Peyer's patch (tissue), 4 donors: Measurements from ENCODE around the gene TUBA1B. TPM values are rescaled to one million over a fixed set of nuclear protein-coding genes. Genes with fewer than 3 reads are reported as not detected.
A peak's percentile ranks its signal among the peaks of the same experiment; 100 is the strongest.
"Not testable (repeated sequence)": the region's sequence is repeated elsewhere in the genome, so short reads cannot be mapped to it uniquely, and the experiment has no call there.

ENCODE experiments used
- DNase-seq, 3 donors: peaks; one replicate each; pipeline ENCODE4 v3.0.0-alpha.2; 2017 to 2019
- H3K27ac ChIP-seq, 4 donors: fragments of 200-600 bp; sonication (generic); one replicate each; pipeline ENCODE4 v1.5.1; 2016 to 2019
- H3K27me3 ChIP-seq, 2 donors: fragments of 200-600 bp; sonication (generic); one replicate each; pipeline ENCODE4 v1.5.1; 2019
- H3K36me3 ChIP-seq, 3 donors: fragments of 200-600 bp; sonication (generic); one replicate each; pipeline ENCODE4 v1.5.1; 2016 to 2019
- H3K4me1 ChIP-seq, 4 donors: fragments of 200-600 bp; sonication (generic); one replicate each; pipeline ENCODE4 v1.5.1; 2016 to 2019
- H3K4me3 ChIP-seq, 4 donors: fragments of 200-600 bp; sonication (generic); 1 replicate in 3 of 4; 2 replicates in 1 of 4; pipeline ENCODE4 v1.5.1; 2016 to 2019; ENCODE audit warnings: mild to moderate bottlenecking in 1 of 4
- H3K9me3 ChIP-seq, 4 donors: fragments of 200-600 bp; sonication (generic); one replicate each; pipeline ENCODE4 v1.5.1; 2016 to 2019; ENCODE audit warnings: mild to moderate bottlenecking in 1 of 4
- CTCF ChIP-seq, 6 experiments: fragments of 450-650 bp in 4 of 6; fragments of 200-600 bp in 2 of 6; sonication (generic) in 1 of 6; IDR thresholded peaks; one replicate each; pipeline ENCODE4 v1.5.1; 2017 to 2019; ENCODE audit warnings: antibody characterized with exemption in 6 of 6, mild to moderate bottlenecking in 3 of 6, moderate library complexity in 1 of 6
- POLR2A ChIP-seq, 2 donors: fragments of 450-650 bp; IDR thresholded peaks; one replicate each; pipeline ENCODE4 v1.5.1; 2017; ENCODE audit warnings: antibody characterized with exemption in 2 of 2, mild to moderate bottlenecking in 2 of 2, moderate library complexity in 2 of 2
- total RNA-seq, 4 donors: library from RNA; depleted of rRNA; stranded (reverse); fragments of >200 nt; gene quantifications; one replicate each; pipeline ENCODE4 v1.1.0, GENCODE V29; 2016

Gene TUBA1B
- total RNA-seq, 4 donors from 2014 or later = 154 to 578 (median 243) TPM

GRCh38 chr12:49129332-49130150, 1.7 kb downstream of the TUBA1B start:
- H3K27ac ChIP-seq = peak overlapping the region; percentile 98 to 100 (median 99)
- peak overlapping the region; percentile 88 to 99 (median 92) for H3K4me3 ChIP-seq
- H3K27me3 ChIP-seq = no peaks in the 10 kb centered on the region
- no peak for DNase-seq
- H3K4me1 ChIP-seq = peaks cover 0 to 27% (median 4%) of the 10 kb centered on the region in 4 donors
- H3K9me3 ChIP-seq = no peaks in the 10 kb centered on the region
- no peak for TF ChIP-seq CTCF (IDR thresholded peaks at IDR 0.05)
- TF ChIP-seq POLR2A (IDR thresholded peaks at IDR 0.05) = no peak
- peaks cover 0 to 26% (median 0%) of the 10 kb centered on the region in 3 donors for H3K36me3 ChIP-seq

GRCh38 chr12:49127971-49128370, 3.2 kb downstream of the TUBA1B start:
- not testable (repeated sequence) for H3K27me3 ChIP-seq, DNase-seq, H3K9me3 ChIP-seq, H3K4me3 ChIP-seq, H3K27ac ChIP-seq
- peaks cover 0 to 26% (median 0%) of the 10 kb centered on the region in 3 donors for H3K36me3 ChIP-seq
- H3K4me1 ChIP-seq = peaks cover 0 to 20% (median 4%) of the 10 kb centered on the region in 4 donors

- peaks cover 0 to 26% (median 0%) of the 10 kb centered on the region in 3 donors for H3K36me3 ChIP-seq
Measured at GRCh38 chr12:49126852-49127763, 4.1 kb downstream of the TUBA1B start.

GRCh38 chr12:49121047-49121696, 10.0 kb downstream of the TUBA1B start:
- DNase-seq = peak in 1 of 3 donors; percentile 75
- Histone ChIP-seq H3K27me3 (no peaks in the 10 kb centered on the region), H3K4me3 (no peak overlapping the region), H3K27ac (no peak overlapping the region), H3K9me3 (no peaks in the 10 kb centered on the region), H3K36me3 (no peaks in the 10 kb centered on the region), H3K4me1 (no peaks in the 10 kb centered on the region)
- TF ChIP-seq CTCF (IDR thresholded peaks at IDR 0.05) (peak in 5 of 6 experiments; percentile 4 to 87 (median 70)), POLR2A (IDR thresholded peaks at IDR 0.05) (no peak)

More at GRCh38 chr12:49126852-49127763, 4.1 kb downstream of the TUBA1B start:
- H3K27ac ChIP-seq = no peak overlapping the region
- DNase-seq = no peak
- H3K27me3 ChIP-seq = no peaks in the 10 kb centered on the region
- H3K4me3 ChIP-seq = no peak overlapping the region
- peaks cover 0 to 13% (median 4%) of the 10 kb centered on the region in 4 donors for H3K4me1 ChIP-seq
- H3K9me3 ChIP-seq = no peaks in the 10 kb centered on the region
- TF ChIP-seq POLR2A (IDR thresholded peaks at IDR 0.05) = no peak
- no peak for TF ChIP-seq CTCF (IDR thresholded peaks at IDR 0.05)

GRCh38 chr12:49111206-49111605, 20.0 kb downstream of the TUBA1B start:
- TF ChIP-seq POLR2A (IDR thresholded peaks at IDR 0.05) (no peak), CTCF (IDR thresholded peaks at IDR 0.05) (no peak)
- peak overlapping the region; percentile 78 to 93 (median 85) for H3K4me3 ChIP-seq
- H3K36me3 ChIP-seq = peaks cover 0 to 10% (median 0%) of the 10 kb centered on the region in 3 donors
- no peak for DNase-seq
- H3K27ac ChIP-seq = peak overlapping the region; percentile 92 to 98 (median 94)
- H3K4me1 ChIP-seq = peaks cover 0 to 21% (median 0%) of the 10 kb centered on the region in 4 donors
- no peaks in the 10 kb centered on the region for H3K9me3 ChIP-seq
- no peaks in the 10 kb centered on the region for H3K27me3 ChIP-seq
